Measurements from ENCODE around the gene CD96.
"Not testable (repeated sequence)": the region's sequence is repeated elsewhere in the genome, so short reads cannot be mapped to it uniquely, and the experiment has no call there.

Gene CD96

GRCh38 chr3:111541911-111542483 is at the start of gene CD96:
CD96 (plus strand) TSS chr3:111542197; CDS start chr3:111542249, 52 bp downstream.
- no peak for DNase-seq

- no peak for DNase-seq
These were observed 48.7 kb upstream of the CD96 start for GRCh38 chr3:111493276-111493675.

GRCh38 chr3:111496894-111497559 is 45.0 kb upstream of the CD96 start:
- no peak for DNase-seq

- no peak for DNase-seq
These were observed 44.0 kb upstream of the CD96 start for GRCh38 chr3:111498022-111498421.

- DNase-seq = no peak
These were observed 35.6 kb upstream of the CD96 start for GRCh38 chr3:111506435-111506834.

GRCh38 chr3:111509308-111509707 is 32.7 kb upstream of the CD96 start:
- no peak for DNase-seq

GRCh38 chr3:111517801-111518200 is 24.2 kb upstream of the CD96 start:
- no peak for DNase-seq

GRCh38 chr3:111519178-111519855 is 22.7 kb upstream of the CD96 start:
- no peak for DNase-seq

- DNase-seq = no peak
These were observed 20.1 kb upstream of the CD96 start for GRCh38 chr3:111521891-111522290.

- DNase-seq = not testable (repeated sequence)
These were observed 17.5 kb upstream of the CD96 start for GRCh38 chr3:111524486-111524885.

GRCh38 chr3:111531446-111531845 is 10.6 kb upstream of the CD96 start:
- DNase-seq = no peak

- no peak for DNase-seq
These were observed 7.3 kb upstream of the CD96 start for GRCh38 chr3:111534701-111535100.

GRCh38 chr3:111538111-111538510 is 3.9 kb upstream of the CD96 start:
- DNase-seq = no peak

- DNase-seq = no peak
These were observed 3.3 kb upstream of the CD96 start for GRCh38 chr3:111538681-111539083.

GRCh38 chr3:111539351-111540331 is 2.4 kb upstream of the CD96 start:
- peak; percentile 63 for DNase-seq

GRCh38 chr3:111541391-111541790 is 606 bp upstream of the CD96 start:
- no peak for DNase-seq

GRCh38 chr3:111542611-111543300 is 759 bp downstream of the CD96 start:
- DNase-seq = no peak

- DNase-seq = no peak
These were observed 3.4 kb downstream of the CD96 start for GRCh38 chr3:111545349-111545748.

- DNase-seq = no peak
These were observed 5.6 kb downstream of the CD96 start for GRCh38 chr3:111547631-111548030.

GRCh38 chr3:111548092-111548491 is 6.1 kb downstream of the CD96 start:
- DNase-seq = no peak

- no peak for DNase-seq
These were observed 6.8 kb downstream of the CD96 start for GRCh38 chr3:111548756-111549155.

- not testable (repeated sequence) for DNase-seq
These were observed 19.9 kb downstream of the CD96 start for GRCh38 chr3:111561902-111562301.
